Measurements from ENCODE around the gene TMEM131. TPM values are rescaled to one million over a fixed set of nuclear protein-coding genes. Genes with fewer than 3 reads are reported as not detected.

The TMEM131 gene
- total and polyA plus RNA-seq, 7 donors, result 7.7 to 33.3 (median 20.1) TPM

DNA sequence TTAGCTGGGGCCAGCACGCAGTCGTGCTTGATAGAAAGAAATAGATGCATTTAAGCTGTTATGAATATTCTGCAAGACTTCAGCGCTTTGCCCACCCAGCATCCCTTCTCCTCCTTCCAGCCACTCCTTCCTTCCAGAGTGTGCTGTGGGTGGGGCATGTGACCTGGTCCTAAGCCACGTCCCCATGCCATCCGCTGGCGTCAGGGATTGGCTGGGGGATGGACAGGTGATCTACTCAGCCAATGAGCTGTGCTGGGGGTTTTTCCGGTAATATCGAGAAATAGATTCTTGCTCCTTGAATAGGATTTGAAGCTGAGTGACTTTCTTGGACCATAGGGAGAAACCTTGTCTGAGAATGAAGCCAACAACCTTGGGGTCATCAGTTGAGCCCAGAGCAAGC, 287.1 kb downstream of the TMEM131 start:
- ATAC-seq (no peak), DNase-seq (no peak)
- TF ChIP-seq, protein P1, sequence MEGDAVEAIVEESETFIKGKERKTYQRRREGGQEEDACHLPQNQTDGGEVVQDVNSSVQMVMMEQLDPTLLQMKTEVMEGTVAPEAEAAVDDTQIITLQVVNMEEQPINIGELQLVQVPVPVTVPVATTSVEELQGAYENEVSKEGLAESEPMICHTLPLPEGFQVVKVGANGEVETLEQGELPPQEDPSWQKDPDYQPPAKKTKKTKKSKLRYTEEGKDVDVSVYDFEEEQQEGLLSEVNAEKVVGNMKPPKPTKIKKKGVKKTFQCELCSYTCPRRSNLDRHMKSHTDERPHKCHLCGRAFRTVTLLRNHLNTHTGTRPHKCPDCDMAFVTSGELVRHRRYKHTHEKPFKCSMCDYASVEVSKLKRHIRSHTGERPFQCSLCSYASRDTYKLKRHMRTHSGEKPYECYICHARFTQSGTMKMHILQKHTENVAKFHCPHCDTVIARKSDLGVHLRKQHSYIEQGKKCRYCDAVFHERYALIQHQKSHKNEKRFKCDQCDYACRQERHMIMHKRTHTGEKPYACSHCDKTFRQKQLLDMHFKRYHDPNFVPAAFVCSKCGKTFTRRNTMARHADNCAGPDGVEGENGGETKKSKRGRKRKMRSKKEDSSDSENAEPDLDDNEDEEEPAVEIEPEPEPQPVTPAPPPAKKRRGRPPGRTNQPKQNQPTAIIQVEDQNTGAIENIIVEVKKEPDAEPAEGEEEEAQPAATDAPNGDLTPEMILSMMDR (IDR thresholded peaks at IDR 0.05), result no peak
- intact Hi-C loops (cut with DNase I), result no loop called here
- Histone ChIP-seq H3K4me3 (no peak overlapping the region), H3K4me1 (no peaks in the 10 kb centered on the region), H3K27me3 (ENCODE audit: insufficient read depth in 3 of 3, low read length in 2 of 3) (peaks cover 0 to 5% (median 0%) of the 10 kb centered on the region in 3 donors), H3K27ac (no peak overlapping the region), H3K9me3 (no peaks in the 10 kb centered on the region), H3K36me3 (ENCODE audit: insufficient read depth in 1 of 2, low read depth in 1 of 2) (no peaks in the 10 kb centered on the region)
- 84 to 87% (median 86%) methylated on average over 8 of the region's 8 CpGs for WGBS, 3 donors

DNA sequence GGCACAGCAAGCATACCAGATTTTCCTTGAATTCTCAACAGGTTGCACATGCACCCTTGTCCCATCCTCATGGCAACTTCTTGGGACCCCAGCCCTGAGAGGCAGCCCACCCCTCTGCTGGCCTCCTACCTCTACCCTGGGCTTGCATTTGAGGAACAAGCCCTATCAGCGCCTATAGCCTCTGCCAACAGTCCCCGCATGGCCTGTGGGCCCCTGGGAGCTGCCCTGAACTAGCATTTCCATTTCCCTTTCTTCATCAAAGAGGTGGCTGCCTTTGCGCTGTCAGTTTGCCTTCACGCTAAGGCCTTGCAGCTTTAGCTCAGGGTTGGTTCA, 287.7 kb downstream of the TMEM131 start:
- Histone ChIP-seq H3K36me3 (ENCODE audit: insufficient read depth in 1 of 2, low read depth in 1 of 2) (no peaks in the 10 kb centered on the region), H3K9me3 (no peaks in the 10 kb centered on the region), H3K4me3 (no peak overlapping the region), H3K27me3 (ENCODE audit: insufficient read depth in 3 of 3, low read length in 2 of 3) (peaks cover 0 to 5% (median 0%) of the 10 kb centered on the region in 3 donors), H3K27ac (no peak overlapping the region), H3K4me1 (no peaks in the 10 kb centered on the region)
- no peak for DNase-seq
- TF ChIP-seq, protein P1 (IDR thresholded peaks at IDR 0.05), result no peak
- ATAC-seq, result no peak
- WGBS, 3 donors, result 70 to 75% (median 71%) methylated on average over 4 of the region's 4 CpGs
- intact Hi-C loops (cut with DNase I), result no loop called here

DNA sequence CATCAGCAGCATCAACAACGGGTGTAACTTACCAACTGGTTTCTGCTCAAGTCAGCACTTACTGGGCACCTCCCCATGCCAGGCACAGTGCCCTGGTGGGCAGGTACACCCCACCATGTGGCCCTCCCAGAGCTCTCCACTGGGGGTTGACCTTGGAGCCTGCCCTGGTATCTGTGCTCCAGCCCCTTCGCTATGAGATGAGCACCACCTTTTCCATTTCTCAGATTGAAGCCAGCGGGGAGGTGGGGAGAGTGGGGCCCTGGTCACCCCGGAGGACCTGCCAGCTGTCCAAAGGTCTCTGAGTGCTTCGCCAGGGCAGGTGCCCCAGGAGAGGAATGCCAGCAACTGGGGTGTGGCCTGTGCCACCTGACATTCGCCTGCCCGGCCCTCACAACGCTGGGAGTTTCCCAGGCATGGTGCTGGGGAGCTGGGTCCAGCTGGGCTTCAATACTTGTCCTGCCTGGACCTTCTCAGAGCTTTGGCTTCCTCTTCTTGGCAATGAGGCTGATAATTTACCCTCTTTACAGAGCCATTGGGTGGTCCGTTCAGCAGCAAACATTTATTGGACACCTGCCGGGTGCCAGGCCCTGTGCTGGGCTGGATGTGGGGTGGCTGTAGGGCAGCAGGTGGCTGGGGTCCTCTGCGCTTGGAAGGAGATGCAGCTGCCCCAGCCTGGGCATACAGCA, 288.2 kb downstream of the TMEM131 start:
- no peak overlapping the region for H3K4me3 ChIP-seq
- no peak overlapping the region for H3K27ac ChIP-seq
- ATAC-seq, result no peak
- WGBS, 3 donors, result 51 to 62% (median 52%) methylated on average over 11 of the region's 11 CpGs
- H3K27me3 ChIP-seq (ENCODE audit: insufficient read depth in 3 of 3, low read length in 2 of 3), result peaks cover 0 to 5% (median 0%) of the 10 kb centered on the region in 3 donors
- H3K4me1 ChIP-seq, result no peaks in the 10 kb centered on the region
- TF ChIP-seq, protein P1 (IDR thresholded peaks at IDR 0.05), result no peak
- intact Hi-C loops (cut with DNase I), result no loop called here
- H3K36me3 ChIP-seq (ENCODE audit: insufficient read depth in 1 of 2, low read depth in 1 of 2), result no peaks in the 10 kb centered on the region
- no peaks in the 10 kb centered on the region for H3K9me3 ChIP-seq
- no peak for DNase-seq

- DNase-seq (peak in 1 of 2 donors; percentile 7), ATAC-seq (no peak)
- H3K27me3 ChIP-seq (ENCODE audit: insufficient read depth in 3 of 3, low read length in 2 of 3), result peaks cover 0 to 5% (median 0%) of the 10 kb centered on the region in 3 donors
- H3K9me3 ChIP-seq, result no peaks in the 10 kb centered on the region
- H3K36me3 ChIP-seq (ENCODE audit: insufficient read depth in 1 of 2, low read depth in 1 of 2), result no peaks in the 10 kb centered on the region
- no peak overlapping the region for H3K4me3 ChIP-seq
- WGBS, 3 donors, result 73 to 76% (median 75%) methylated on average over 10 to 11 of the region's 11 CpGs
- no peaks in the 10 kb centered on the region for H3K4me1 ChIP-seq
- H3K27ac ChIP-seq, result no peak overlapping the region
- intact Hi-C loops (cut with DNase I), result no loop called here
- TF ChIP-seq, protein P1 (IDR thresholded peaks at IDR 0.05), result no peak
These were observed 288.9 kb downstream of the TMEM131 start for GRCh38 chr2:97706708-97707345.

Other genes starting within 250 kb of the TMEM131 start
- gene VWA3B, start 91.2 kb upstream of the TMEM131 start, total RNA-seq, result under 1 TPM in 2 of 4 donors, not detected in 2; 0.22 to 0.24 TPM
- under 1 TPM in 2 of 3 donors, not detected in 1; 0.01 to 0.20 TPM for gene VWA3B, start 91.2 kb upstream of the TMEM131 start, polyA plus RNA-seq

All from psoas muscle (tissue), 8 donors.